Renal cortex interstitium (tissue), 11 donors: ENCODE results near the gene OR6K3. TPM values are rescaled to one million over a fixed set of nuclear protein-coding genes. Genes with fewer than 3 reads are reported as not detected.
"Not testable (repeated sequence)": the region's sequence is repeated elsewhere in the genome, so short reads cannot be mapped to it uniquely, and the experiment has no call there.

Experiments
- DNase-seq, 11 donors: peaks; one replicate each; pipeline ENCODE4 v3.0.0-alpha.2; 2013; ENCODE audit warnings: low read depth in 9 of 11, low spot score in 4 of 11; ENCODE audit errors: extremely low read depth in 1 of 11
- polyA plus RNA-seq, 3 donors: library from polyadenylated mRNA; unstranded; fragments of 120-200 nt; gene quantifications; one replicate each; pipeline ENCODE4 v1.2.1, GENCODE V29; 2013; ENCODE audit not compliant: insufficient read length in 3 of 3

The OR6K3 gene
- polyA plus RNA-seq, 3 donors: 0.06 to 0.08 TPM; not detected in 1

GRCh38 chr1:158689875-158690274, 30.6 kb downstream of the OR6K3 start:
- DNase-seq: no peak

- no peak for DNase-seq
These were observed 31.4 kb downstream of the OR6K3 start for GRCh38 chr1:158689110-158689509.

DNA sequence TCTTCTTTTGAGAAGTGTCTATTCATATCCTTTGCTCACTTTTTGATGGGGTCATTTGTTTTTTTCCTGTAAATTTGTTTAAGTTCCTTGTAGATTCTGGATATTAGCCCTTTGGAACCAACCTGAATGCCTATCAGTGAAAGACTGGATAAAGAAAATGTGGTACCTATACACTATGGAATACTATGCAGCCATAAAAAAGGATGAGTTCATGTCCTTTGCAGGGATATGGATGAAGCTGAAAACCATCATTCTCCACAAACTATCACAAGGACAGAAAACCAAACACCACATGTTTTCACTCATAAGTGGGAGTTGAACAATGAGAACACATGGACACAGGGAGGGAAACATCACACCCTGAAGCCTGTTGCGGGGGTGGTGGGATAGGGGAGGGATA, 32.2 kb downstream of the OR6K3 start:
- DNase-seq: not testable (repeated sequence)

DNA sequence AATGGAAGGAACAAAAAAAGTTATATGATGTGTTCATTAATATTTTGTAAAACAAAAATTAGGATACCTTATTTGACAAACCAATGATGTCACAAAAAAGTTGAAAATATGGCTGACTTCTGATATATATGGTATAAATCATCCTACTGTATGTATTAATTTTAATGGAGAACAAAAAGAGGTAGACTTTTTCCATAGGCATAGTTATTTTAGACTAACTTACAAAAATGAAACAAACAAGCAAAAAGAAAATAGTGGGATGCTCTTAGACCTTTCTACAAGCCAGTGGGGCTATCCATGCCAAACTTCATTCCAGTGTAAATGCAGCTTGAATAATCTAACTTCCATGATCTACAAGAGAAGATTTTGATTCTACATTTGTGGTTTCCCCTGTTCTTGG, 33.5 kb downstream of the OR6K3 start:
- no peak for DNase-seq

DNA sequence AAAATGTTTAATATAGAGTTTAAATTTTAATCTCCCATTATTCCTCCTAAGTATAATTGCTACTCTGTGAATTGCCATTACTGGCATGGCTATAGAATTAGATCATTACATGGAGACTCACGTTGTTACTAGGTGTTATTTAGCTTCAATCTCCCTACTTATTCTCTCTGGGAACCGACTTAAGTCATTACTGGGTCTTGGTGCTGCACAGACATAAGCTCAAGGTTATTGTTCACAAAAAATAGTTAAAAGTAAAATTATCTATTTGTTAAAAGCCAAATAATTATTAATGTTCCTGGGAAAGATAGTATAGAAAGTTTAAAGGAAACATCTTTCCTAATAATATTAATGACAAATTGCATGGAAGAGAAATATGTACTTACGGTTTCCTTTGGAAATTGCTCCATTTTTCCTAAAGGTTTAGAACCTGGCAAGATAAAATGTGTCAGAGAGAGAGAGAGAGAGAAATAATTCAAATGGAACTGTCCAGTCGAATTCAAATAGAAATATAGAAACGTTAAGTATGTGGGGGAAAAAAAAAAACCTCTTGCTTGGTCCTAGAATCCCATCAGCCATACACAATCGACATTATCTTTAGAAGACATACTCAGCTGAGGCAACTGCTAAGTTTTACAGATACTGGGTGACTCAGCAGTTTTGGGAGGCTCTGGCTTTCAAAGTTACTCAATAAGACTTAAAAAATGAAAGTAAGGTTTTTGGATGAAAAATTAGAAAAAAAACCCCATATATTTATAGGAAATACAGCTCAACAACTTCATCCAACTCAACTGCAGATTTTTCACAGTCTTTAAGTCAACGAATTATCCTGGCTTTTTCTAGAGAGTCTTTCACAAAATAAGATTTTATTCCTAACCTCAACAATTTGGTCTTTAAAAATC, 34.2 kb downstream of the OR6K3 start, which contains the start of gene SPTA1:
TSS of gene SPTA1 (minus strand) at position 605 of the 899 bp plus-strand sequence. CDS start at position 407, 198 bp downstream.
- no peak for DNase-seq

- no peak for DNase-seq
These were observed 35.4 kb downstream of the OR6K3 start for GRCh38 chr1:158685085-158685484.

DNA sequence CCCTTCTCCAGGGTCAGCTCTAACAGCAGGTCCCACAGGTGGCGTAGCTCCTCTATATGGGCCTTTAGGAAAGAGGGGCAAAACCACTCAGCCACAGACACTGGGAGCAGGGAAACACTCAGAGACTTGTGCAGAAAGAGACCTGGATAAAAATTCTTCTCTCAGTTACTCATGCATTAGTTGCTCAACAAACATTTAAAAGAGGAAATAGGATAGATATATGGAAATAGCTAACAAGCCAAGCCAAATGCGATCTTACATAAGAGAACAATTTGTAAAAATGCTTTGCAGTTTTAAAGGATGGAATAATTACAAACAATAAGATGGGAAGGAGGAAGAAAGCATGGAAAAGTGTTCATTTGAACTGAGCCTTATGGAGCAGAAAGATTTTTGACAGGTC, 38.9 kb downstream of the OR6K3 start:
- no peak for DNase-seq

DNA sequence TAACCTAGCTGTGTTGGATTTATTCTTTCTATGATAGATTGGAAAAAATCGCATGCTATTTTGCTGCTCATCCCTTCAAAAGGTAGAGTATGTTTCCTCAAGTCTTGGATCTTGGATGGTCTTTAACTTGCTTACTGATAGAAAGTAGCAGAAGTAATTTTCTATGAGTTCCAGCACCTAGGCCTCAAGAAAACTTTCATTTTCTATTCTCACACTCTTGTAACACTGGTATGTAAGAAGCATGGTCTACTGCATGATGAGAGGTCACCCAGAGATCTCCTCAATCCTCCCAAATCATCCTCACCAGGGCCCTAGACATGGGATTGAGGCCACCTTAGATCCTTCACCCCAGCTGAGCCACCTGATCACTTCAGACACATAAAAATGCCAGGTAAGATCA, 41.2 kb downstream of the OR6K3 start:
- no peak for DNase-seq

- no peak for DNase-seq
These were observed 44.8 kb downstream of the OR6K3 start for GRCh38 chr1:158675563-158676323.

DNA sequence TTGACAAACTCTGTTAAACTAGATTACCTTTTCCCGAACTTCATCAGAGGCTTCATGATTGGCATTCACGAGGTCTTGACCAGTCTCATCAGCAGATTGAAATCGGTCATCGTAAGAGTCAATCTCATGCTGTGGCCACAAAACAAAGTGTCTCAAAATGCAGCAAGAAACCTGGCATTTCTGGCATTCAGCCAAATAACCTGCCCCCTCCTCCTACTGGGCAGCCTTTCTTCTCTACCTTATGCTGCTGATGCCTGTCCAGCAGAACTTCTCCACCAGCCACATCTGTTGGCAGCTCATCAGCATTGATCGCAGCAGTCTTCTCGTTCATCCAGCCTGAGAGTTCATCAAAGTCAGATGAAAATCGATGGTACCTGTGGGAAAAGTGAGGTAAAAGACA, 46.2 kb downstream of the OR6K3 start:
- no peak for DNase-seq

Other genes with a start within 250 kb of the OR6K3 start
- gene OR10R2, start 248.5 kb downstream of the OR6K3 start, polyA plus RNA-seq: not detected
- gene OR6Y1, start 166.3 kb downstream of the OR6K3 start, polyA plus RNA-seq: not detected
- not detected for gene OR6P1, start 150.1 kb downstream of the OR6K3 start, polyA plus RNA-seq
- not detected for gene OR10X1, start 140.8 kb downstream of the OR6K3 start, polyA plus RNA-seq
- under 1 TPM in 2 of 3 donors, not detected in 1; 0.01 to 0.08 TPM for gene OR10Z1, start 115.5 kb downstream of the OR6K3 start, polyA plus RNA-seq
- 1 to 10 TPM; 1.1 to 2.8 (median 1.1) TPM for gene SPTA1, start 34.0 kb downstream of the OR6K3 start, polyA plus RNA-seq
- gene OR6K2, start 20.1 kb downstream of the OR6K3 start, polyA plus RNA-seq: not detected
- not detected for gene OR6K6, start 34.0 kb upstream of the OR6K3 start, polyA plus RNA-seq
- not detected for gene OR6N1, start 51.5 kb upstream of the OR6K3 start, polyA plus RNA-seq
- not detected for gene OR6N2, start 60.5 kb upstream of the OR6K3 start, polyA plus RNA-seq
- 1 to 10 TPM; 3.5 to 5.8 (median 5.2) TPM for gene MNDA, start 110.6 kb upstream of the OR6K3 start, polyA plus RNA-seq
- gene PYHIN1, start 210.8 kb upstream of the OR6K3 start, polyA plus RNA-seq: under 1 TPM; 0.13 to 0.20 (median 0.18) TPM